ENCODE measurements around the gene EIF4EBP3. TPM values are rescaled to one million over a fixed set of nuclear protein-coding genes. Genes with fewer than 3 reads are reported as not detected.

Gene EIF4EBP3
- total RNA-seq, 1 donor from 2014 or later = 13.2 TPM

GRCh38 chr5:140565024-140565779 is 17.7 kb downstream of the EIF4EBP3 start:
- H3K4me3 Mint-ChIP-seq (ENCODE audit: unreplicated experiment) = peak overlapping the region; percentile 95
- H3K27me3 Mint-ChIP-seq (ENCODE audit: unreplicated experiment) = no peaks in the 10 kb centered on the region
- peaks cover 21% of the 10 kb centered on the region for H3K36me3 Mint-ChIP-seq (ENCODE audit: unreplicated experiment)
- TF ChIP-seq CTCF (IDR thresholded peaks at IDR 0.05) = no peak
- H3K27ac Mint-ChIP-seq (ENCODE audit: unreplicated experiment) = peak overlapping the region; percentile 93
- peak; percentile 66 for DNase-seq (ENCODE audit: extremely low spot score, unreplicated experiment)
- H3K4me1 Mint-ChIP-seq (ENCODE audit: unreplicated experiment) = peaks cover 36% of the 10 kb centered on the region
- no peaks in the 10 kb centered on the region for H3K9me3 Mint-ChIP-seq (ENCODE audit: unreplicated experiment)

GRCh38 chr5:140565780-140566095 is 18.3 kb downstream of the EIF4EBP3 start:
- Mint-ChIP-seq H3K27ac (ENCODE audit: unreplicated experiment) (peak overlapping the region; percentile 93), H3K27me3 (ENCODE audit: unreplicated experiment) (no peaks in the 10 kb centered on the region), H3K4me3 (ENCODE audit: unreplicated experiment) (peak overlapping the region; percentile 95), H3K4me1 (ENCODE audit: unreplicated experiment) (peaks cover 36% of the 10 kb centered on the region), H3K9me3 (ENCODE audit: unreplicated experiment) (no peaks in the 10 kb centered on the region), H3K36me3 (ENCODE audit: unreplicated experiment) (peaks cover 18% of the 10 kb centered on the region)
- DNase-seq (ENCODE audit: extremely low spot score, unreplicated experiment) = peak; percentile 48
- TF ChIP-seq CTCF (IDR thresholded peaks at IDR 0.05) = no peak

GRCh38 chr5:140566665-140567064 is 19.2 kb downstream of the EIF4EBP3 start:
- no peak overlapping the region for H3K27ac Mint-ChIP-seq (ENCODE audit: unreplicated experiment)
- no peaks in the 10 kb centered on the region for H3K9me3 Mint-ChIP-seq (ENCODE audit: unreplicated experiment)
- H3K4me3 Mint-ChIP-seq (ENCODE audit: unreplicated experiment) = no peak overlapping the region
- peaks cover 33% of the 10 kb centered on the region for H3K4me1 Mint-ChIP-seq (ENCODE audit: unreplicated experiment)
- no peaks in the 10 kb centered on the region for H3K27me3 Mint-ChIP-seq (ENCODE audit: unreplicated experiment)
- no peak for TF ChIP-seq CTCF (IDR thresholded peaks at IDR 0.05)
- H3K36me3 Mint-ChIP-seq (ENCODE audit: unreplicated experiment) = peaks cover 16% of the 10 kb centered on the region
- no peak for DNase-seq (ENCODE audit: extremely low spot score, unreplicated experiment)

- H3K27ac Mint-ChIP-seq (ENCODE audit: unreplicated experiment) = no peak overlapping the region
- peaks cover 33% of the 10 kb centered on the region for H3K4me1 Mint-ChIP-seq (ENCODE audit: unreplicated experiment)
- no peak for DNase-seq (ENCODE audit: extremely low spot score, unreplicated experiment)
- no peak for TF ChIP-seq CTCF (IDR thresholded peaks at IDR 0.05)
- H3K4me3 Mint-ChIP-seq (ENCODE audit: unreplicated experiment) = no peak overlapping the region
- no peaks in the 10 kb centered on the region for H3K27me3 Mint-ChIP-seq (ENCODE audit: unreplicated experiment)
- peaks cover 16% of the 10 kb centered on the region for H3K36me3 Mint-ChIP-seq (ENCODE audit: unreplicated experiment)
- no peaks in the 10 kb centered on the region for H3K9me3 Mint-ChIP-seq (ENCODE audit: unreplicated experiment)
Observed at GRCh38 chr5:140567136-140567818, 19.8 kb downstream of the EIF4EBP3 start.

GRCh38 chr5:140567871-140568270 is 20.4 kb downstream of the EIF4EBP3 start:
- no peak for TF ChIP-seq CTCF (IDR thresholded peaks at IDR 0.05)
- Mint-ChIP-seq H3K27me3 (ENCODE audit: unreplicated experiment) (no peaks in the 10 kb centered on the region), H3K4me3 (ENCODE audit: unreplicated experiment) (no peak overlapping the region), H3K36me3 (ENCODE audit: unreplicated experiment) (peaks cover 16% of the 10 kb centered on the region), H3K4me1 (ENCODE audit: unreplicated experiment) (peaks cover 29% of the 10 kb centered on the region), H3K27ac (ENCODE audit: unreplicated experiment) (no peak overlapping the region), H3K9me3 (ENCODE audit: unreplicated experiment) (no peaks in the 10 kb centered on the region)
- peak; percentile 75 for DNase-seq (ENCODE audit: extremely low spot score, unreplicated experiment)

Measured in osteocyte (in vitro differentiated cells).